Choroid plexus epithelial cell (primary cell): ENCODE data around the gene MYL12B.

Source experiments
- DNase-seq: peaks from one replicate; pipeline ENCODE4 v3.0.0-alpha.2; 2010; ENCODE audit warnings: low read depth
- H3K4me3 ChIP-seq: 2 replicates; pipeline ENCODE4 v1.5.1; 2011; ENCODE audit warnings: low read depth, mild to moderate bottlenecking, control low read depth, low read length, moderate library complexity
- CTCF ChIP-seq: conservative IDR thresholded peaks from 2 replicates; pipeline ENCODE4 v1.5.1; 2011; ENCODE audit warnings: low read depth, mild to moderate bottlenecking, control low read depth, inconsistent platforms, low read length, moderate library complexity

Gene MYL12B

DNA sequence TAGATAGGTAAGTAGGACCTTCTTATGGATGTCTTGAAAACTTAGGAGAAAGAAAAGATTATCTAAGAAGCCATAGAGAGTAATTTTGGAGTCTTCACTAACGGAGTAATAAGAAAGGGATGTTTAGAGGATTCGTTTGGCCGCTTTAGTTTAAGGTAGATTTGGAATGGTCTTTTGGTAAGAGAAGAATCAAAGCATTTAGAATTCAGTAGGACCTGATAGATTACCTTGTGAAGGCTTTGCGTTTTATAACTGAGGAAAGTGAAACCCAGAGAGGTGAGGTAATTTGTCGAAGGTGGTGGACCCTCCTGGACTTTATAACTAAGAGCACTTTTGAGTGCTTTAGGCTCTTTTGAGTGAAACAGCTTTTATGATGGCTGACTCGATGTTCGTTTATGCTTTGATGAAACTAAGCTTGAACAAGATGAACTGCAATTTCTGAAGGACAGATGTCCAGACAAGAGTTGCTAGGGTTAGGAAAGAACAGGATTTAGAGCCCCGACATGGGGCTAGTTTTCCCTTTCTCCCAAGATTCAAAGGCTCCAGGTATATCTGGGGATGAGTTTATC lies 1.3 kb downstream of the MYL12B start:
- TF ChIP-seq CTCF, result no peak

DNA sequence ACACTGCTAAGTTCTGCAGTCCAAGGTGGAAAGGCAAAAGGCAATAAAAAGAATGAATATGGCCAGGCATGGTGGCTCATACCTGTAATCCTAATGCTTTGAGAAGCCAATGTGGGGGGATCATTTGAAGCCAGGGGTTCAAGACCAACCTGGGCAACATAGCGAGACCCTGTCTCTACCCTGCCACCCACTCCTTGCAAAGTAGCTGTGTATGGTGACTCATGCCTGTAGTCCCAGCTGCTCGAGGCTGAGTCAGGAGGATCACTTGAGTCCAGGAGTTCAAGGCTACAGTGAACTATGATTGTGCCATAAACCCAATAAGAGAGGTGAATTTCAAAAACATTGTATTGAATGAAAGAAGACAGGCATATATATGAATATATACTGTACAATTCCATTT lies 2.4 kb downstream of the MYL12B start:
- no peak for DNase-seq
- no peak overlapping the region for H3K4me3 ChIP-seq
- TF ChIP-seq CTCF, result no peak

More for the DNA sequence above, 1.3 kb downstream of the MYL12B start:
- H3K4me3 ChIP-seq, result peak overlapping the region; percentile 83
- no peak for DNase-seq

DNA sequence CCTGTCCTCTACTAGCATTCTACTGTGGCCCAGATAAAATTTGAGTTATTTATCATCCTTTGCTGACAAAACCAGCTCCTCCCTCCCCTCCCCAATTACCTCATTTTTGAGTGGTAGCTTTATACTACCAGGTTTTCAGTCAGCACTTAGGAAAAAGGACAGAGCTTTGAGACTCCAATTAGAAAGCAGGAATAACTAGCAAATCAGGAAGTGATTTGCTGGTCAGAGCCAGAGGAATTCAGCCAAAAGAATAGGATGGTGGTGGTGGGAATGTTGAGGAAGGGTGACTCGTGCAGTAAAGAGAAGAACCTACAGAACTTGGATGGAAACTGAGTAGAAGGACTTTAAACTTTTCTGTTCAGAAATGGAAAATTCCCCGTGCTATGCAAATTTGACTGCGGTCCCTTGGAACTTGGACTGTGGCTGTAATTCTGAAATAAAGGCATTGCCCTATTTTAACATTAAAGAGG lies 3.7 kb downstream of the MYL12B start:
- H3K4me3 ChIP-seq, result no peak overlapping the region
- DNase-seq, result peak; percentile 45

DNA sequence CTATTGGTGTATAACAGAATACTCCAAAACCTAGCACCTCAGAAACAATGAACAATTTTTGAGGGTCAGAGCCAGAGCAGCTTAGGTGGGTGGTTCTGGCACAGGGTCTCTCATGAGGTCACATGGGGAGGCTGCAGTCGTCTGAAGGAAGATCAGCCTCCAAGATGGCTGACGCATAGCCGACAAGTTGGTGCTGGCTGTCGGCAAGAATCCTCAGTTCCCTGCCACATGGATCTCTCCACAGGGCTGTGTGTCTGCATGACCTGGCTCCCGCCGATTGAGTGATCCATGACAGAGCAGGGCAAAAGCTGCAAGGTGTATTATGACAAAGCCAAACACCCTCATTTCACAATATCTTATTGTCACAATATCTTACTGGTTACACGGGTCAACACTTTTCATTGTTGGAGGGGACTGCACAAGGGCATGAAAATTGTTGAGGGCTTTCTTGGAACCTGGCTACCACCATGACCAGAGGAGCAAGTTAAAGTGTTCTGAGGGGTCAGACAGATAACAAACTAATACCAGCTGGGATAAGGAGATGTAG lies 4.2 kb downstream of the MYL12B start:
- DNase-seq, result no peak
- no peak for TF ChIP-seq CTCF
- no peak overlapping the region for H3K4me3 ChIP-seq

More for the DNA sequence above, 3.7 kb downstream of the MYL12B start:
- no peak for TF ChIP-seq CTCF

GRCh38 chr18:3268306-3268705 lies 6.4 kb downstream of the MYL12B start:
- DNase-seq, result no peak
- no peak overlapping the region for H3K4me3 ChIP-seq

GRCh38 chr18:3269241-3269913 lies 7.4 kb downstream of the MYL12B start:
- TF ChIP-seq CTCF, result no peak
- H3K4me3 ChIP-seq, result no peak overlapping the region

More at GRCh38 chr18:3268306-3268705, 6.4 kb downstream of the MYL12B start:
- TF ChIP-seq CTCF, result no peak

More at GRCh38 chr18:3269241-3269913, 7.4 kb downstream of the MYL12B start:
- no peak for DNase-seq
